ENCODE data around the gene MYOD1.

- TF ChIP-seq GATA2 (IDR thresholded peaks at IDR 0.05; ENCODE audit: low read depth, low read length) = no peak
- no peak for TF ChIP-seq GATA3 (IDR thresholded peaks at IDR 0.05; ENCODE audit: low read depth, low read length)
Observed at GRCh38 chr11:17770917-17771316, 51.5 kb downstream of the MYOD1 start.
